ENCODE data around the gene TRAPPC6A.
"Not testable (repeated sequence)": the region's sequence is repeated elsewhere in the genome, so short reads cannot be mapped to it uniquely, and the experiment has no call there.

The TRAPPC6A gene

GRCh38 chr19:45136507-45137178, 41.4 kb downstream of the TRAPPC6A start:
- DNase-seq = peak in 1 of 10 donors; percentile 77

GRCh38 chr19:45135176-45135885, 42.7 kb downstream of the TRAPPC6A start:
- peak in 1 of 10 donors; percentile 79 for DNase-seq

More at GRCh38 chr19:45136507-45137178, 41.4 kb downstream of the TRAPPC6A start:
- intact Hi-C loops (cut with DNase I) = no loop called here

GRCh38 chr19:45133661-45134060, 44.4 kb downstream of the TRAPPC6A start:
- no peak for DNase-seq
- intact Hi-C loops (cut with DNase I) = no loop called here

More at GRCh38 chr19:45135176-45135885, 42.7 kb downstream of the TRAPPC6A start:
- intact Hi-C loops (cut with DNase I) = no loop called here

- peak; percentile 30 to 96 (median 74) for DNase-seq
Measured at GRCh38 chr19:45130888-45131615, 47.0 kb downstream of the TRAPPC6A start.

GRCh38 chr19:45130236-45130635, 47.8 kb downstream of the TRAPPC6A start:
- no peak for DNase-seq
- intact Hi-C loops (cut with DNase I) = no loop called here

More at GRCh38 chr19:45130888-45131615, 47.0 kb downstream of the TRAPPC6A start:
- intact Hi-C loops (cut with DNase I) = no loop called here

- DNase-seq = no peak
- intact Hi-C loops (cut with DNase I) = no loop called here
Measured at GRCh38 chr19:45128806-45129205, 49.2 kb downstream of the TRAPPC6A start.

DNA sequence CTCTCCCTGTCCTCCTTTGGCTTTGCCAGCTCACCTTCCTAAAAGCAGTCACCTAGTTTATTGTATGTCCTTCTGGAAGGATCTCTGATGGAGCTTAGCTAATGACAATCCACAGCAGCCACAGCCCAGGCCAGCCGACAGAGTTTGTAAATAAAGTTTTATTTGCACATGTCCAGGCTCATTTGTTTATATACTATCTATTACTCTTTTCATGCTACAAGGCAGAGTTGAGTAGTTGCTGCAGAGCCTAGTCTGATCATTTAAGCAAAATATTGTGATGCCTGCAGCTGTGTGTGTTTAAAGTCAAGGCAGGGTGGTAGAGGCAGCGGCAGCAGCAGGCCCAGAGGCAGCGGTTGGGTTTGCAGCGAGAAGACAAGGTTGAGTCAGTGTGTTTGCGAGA, 49.9 kb downstream of the TRAPPC6A start:
- DNase-seq = no peak
- intact Hi-C loops (cut with DNase I) = no loop called here

- no peak for DNase-seq
- intact Hi-C loops (cut with DNase I) = no loop called here
Measured at GRCh38 chr19:45126654-45127053, 51.4 kb downstream of the TRAPPC6A start.

DNA sequence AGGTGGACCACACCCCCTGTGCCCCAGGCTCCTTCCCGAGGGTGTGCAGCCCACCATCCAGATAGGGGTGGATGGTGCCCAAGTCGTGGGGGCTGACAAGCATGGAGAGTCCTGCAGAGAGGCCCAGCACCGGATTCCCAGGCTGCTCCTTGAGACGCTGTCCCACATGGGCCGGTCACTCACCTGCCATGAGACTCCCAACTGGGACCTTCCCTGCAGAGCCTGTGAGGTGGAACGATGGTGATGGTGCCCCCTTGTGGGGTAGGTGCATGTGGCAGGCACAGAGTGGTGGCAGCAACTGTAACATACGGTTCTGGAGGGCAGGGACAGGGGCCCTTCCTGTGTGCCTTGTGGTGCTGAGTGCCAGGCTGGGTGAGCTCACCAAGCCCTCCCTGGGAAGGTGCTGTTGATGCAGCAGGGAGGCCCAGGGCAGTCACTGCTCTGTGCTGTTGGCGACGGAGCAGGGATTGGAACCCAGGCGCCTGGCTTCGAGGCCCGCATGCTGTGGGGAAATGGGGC, 52.0 kb downstream of the TRAPPC6A start:
- intact Hi-C loops (cut with DNase I) = no loop called here

GRCh38 chr19:45125360-45125759, 52.7 kb downstream of the TRAPPC6A start:
- intact Hi-C loops (cut with DNase I) = no loop called here
- no peak for DNase-seq

More for the DNA sequence above, 52.0 kb downstream of the TRAPPC6A start:
- DNase-seq = peak in 5 of 10 donors; percentile 50 to 83 (median 59)

- intact Hi-C loops (cut with DNase I) = no loop called here
- no peak for DNase-seq
Measured at GRCh38 chr19:45124021-45124420, 54.0 kb downstream of the TRAPPC6A start.

- DNase-seq = peak in 1 of 10 donors; percentile 59
- intact Hi-C loops (cut with DNase I) = no loop called here
Measured at GRCh38 chr19:45123440-45123850, 54.6 kb downstream of the TRAPPC6A start.

DNA sequence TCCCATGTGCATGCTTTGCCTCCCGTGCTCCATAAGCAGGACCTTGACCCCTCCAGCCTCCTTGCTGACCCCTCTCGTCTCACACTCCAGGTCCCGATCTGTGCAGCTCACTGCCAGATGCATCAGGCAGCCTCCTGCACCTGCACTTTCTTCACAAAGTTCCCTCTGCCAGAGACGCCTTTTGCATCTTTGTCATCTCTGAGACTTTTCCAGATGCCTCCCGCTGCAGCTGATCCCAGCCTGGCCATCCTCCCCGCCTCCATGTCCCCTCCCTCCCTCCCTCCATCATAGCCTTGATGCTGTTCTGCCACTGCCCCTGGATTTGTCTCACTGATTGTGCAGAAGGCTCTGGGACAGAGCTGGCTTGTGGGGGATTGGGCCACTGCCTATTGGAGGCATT, 55.2 kb downstream of the TRAPPC6A start:
- peak in 1 of 10 donors; percentile 73 for DNase-seq

GRCh38 chr19:45121827-45122345, 56.2 kb downstream of the TRAPPC6A start:
- peak in 1 of 10 donors; percentile 70 for DNase-seq
- intact Hi-C loops (cut with DNase I) = no loop called here

More for the DNA sequence above, 55.2 kb downstream of the TRAPPC6A start:
- intact Hi-C loops (cut with DNase I) = no loop called here

DNA sequence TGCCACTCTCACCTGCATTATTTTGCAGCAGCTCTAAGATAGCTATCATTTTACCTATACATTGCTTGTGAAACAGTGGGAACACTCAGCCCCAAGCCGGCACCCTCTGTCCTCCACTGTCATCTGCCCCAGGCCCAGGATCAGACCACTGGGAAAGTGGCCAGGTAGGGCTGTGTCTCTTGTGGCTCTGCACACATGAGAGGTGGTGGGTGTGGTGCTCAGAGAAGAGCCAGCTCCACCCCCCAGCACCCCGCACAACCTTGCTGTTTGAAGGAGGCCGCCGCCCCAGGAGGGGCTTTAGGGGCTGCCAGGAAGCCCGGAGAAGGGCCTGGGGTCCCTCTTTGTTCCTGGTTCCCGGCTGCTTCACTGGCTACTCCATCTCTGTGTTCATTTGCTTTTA, 58.5 kb downstream of the TRAPPC6A start:
- intact Hi-C loops (cut with DNase I) = no loop called here

GRCh38 chr19:45118591-45119355, 59.3 kb downstream of the TRAPPC6A start:
- DNase-seq; intact Hi-C loops (cut with DNase I): not testable (repeated sequence)

More for the DNA sequence above, 58.5 kb downstream of the TRAPPC6A start:
- no peak for DNase-seq

- intact Hi-C loops (cut with DNase I) = no loop called here
- DNase-seq = no peak
Measured at GRCh38 chr19:45118106-45118505, 59.9 kb downstream of the TRAPPC6A start.

DNA sequence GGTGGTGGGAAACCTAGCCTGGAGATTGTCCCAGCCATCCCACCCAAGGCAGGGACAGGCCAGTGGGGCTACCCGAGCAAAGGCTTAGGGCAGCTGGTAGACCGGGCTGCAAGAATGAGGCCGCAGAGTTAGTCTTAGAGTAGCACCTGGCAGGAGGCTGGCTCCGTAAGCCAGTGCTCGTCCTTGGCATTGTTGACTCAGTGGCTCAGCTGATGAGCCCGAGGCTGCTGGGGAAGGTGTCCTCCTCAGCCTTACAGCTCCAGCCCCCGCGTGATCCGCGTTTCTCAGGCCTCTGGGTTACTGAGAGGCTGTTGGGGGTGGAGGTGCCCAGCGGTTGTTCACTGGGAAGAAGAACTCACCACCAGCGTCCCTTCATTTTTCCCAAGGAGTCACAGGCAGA, 60.4 kb downstream of the TRAPPC6A start:
- peak in 3 of 10 donors; percentile 75 to 89 (median 82) for DNase-seq
- intact Hi-C loops (cut with DNase I) = no loop called here

DNA sequence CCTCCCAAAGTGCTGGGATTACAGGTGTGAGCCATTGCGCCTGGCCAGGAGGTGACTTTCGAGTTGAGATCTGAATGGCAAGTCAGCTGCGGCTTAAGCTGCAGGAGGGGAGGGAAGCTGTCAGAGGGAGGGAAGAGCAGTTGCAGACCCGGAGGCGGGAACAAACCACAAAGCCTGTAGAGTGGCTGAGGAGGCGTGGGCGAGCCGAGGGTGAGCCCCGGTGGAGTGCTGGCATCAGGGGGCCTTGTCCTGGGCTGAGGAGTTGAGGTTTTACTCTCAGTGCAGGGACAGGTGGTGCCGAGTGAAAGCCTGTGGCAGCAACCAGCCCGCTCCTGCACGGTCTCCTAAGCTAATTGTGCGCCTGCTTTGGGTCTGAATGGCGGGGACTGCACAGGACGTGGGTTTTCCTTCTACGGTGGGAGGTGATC, 60.9 kb downstream of the TRAPPC6A start:
- DNase-seq = peak in 1 of 10 donors; percentile 82

More for the DNA sequence above, 60.9 kb downstream of the TRAPPC6A start:
- intact Hi-C loops (cut with DNase I) = no loop called here
